Right renal cortex interstitium (tissue), 3 donors: ENCODE results near the gene TNNI2. TPM values are rescaled to one million over a fixed set of nuclear protein-coding genes. Genes with fewer than 3 reads are reported as not detected.
A peak's percentile ranks its signal among the peaks of the same experiment; 100 is the strongest.

ENCODE experiments used
- DNase-seq, 3 donors: peaks; one replicate each; pipeline ENCODE4 v3.0.0-alpha.2; 2013; ENCODE audit warnings: low read depth in 3 of 3, low spot score in 2 of 3
- polyA plus RNA-seq, 3 donors: library from polyadenylated mRNA; unstranded; fragments of 120-200 nt; gene quantifications; one replicate each; pipeline ENCODE4 v1.2.1, GENCODE V29; 2013; ENCODE audit not compliant: insufficient read length in 3 of 3

Gene TNNI2
- polyA plus RNA-seq, 3 donors: 0.29 to 0.42 (median 0.40) TPM

DNA sequence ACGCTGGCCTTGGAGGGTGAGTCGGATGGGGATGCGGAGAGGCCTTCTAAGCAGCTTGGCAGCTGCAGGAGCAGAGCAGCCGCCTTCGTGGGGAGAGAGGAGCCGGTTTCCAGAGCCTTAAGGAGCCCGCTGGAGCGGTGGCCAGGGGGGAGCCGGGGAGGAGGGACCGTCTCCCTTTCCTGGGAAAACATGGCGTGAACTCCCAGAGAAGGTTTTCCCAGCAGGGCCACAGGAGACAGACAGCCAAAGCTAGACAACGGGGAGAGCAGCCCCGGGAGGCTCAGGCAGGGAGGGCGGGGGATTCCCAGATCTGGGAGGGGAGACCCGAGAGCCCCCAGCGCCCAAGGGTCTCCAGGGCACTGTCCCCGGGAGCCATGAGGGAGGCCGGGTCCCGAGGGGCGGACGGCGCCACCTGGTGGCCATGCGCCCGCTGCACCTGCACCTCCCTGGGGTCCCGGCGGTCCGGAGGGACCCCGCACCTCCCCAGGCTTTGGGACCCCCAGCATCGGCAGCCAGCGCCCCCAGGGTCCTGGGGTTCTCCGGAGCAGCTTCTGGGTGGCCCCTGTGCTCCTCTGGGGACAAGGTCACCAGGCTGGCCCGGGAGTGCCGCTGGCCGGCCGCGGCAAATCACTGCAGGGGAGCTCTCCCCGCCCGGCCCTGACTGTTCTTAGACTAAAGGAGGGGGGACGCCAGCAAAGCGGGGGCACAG, 6.4 kb upstream of the TNNI2 start:
- DNase-seq: no peak

- no peak for DNase-seq
Measured at GRCh38 chr11:1832920-1833295, 5.9 kb upstream of the TNNI2 start.

DNA sequence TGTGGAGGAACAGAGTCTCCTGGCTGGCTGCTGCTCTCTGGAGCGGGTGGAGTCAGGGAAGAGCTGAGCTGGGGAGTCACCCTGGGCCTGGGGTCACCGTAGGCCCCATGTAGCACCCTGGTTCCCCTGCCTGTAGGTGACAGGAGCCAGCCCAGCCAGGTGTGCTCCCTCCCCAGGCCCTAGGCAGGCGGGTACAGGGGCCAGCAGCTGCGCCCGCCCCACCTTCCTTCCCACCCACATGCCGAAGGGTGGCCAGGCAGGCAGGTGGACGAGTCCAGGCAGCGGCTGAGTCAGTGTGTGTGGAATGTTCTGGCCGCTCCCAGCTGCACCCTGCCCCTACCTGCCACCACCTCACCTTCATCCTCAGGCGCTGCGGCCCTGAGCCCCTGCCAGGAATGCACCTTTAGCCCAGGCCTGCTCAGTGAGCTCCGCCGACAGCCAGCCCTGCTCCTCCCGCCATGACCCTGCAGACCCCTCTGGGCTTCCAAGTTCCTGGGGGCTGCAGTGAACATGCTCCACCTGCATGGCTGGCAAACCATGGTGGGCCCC, 4.6 kb upstream of the TNNI2 start:
- DNase-seq: no peak

- DNase-seq: no peak
Measured at GRCh38 chr11:1834779-1835670, 3.8 kb upstream of the TNNI2 start, which contains the start of gene SYT8. SYT8 (plus strand) TSS chr11:1834990; CDS start chr11:1835106, 116 bp downstream.

DNA sequence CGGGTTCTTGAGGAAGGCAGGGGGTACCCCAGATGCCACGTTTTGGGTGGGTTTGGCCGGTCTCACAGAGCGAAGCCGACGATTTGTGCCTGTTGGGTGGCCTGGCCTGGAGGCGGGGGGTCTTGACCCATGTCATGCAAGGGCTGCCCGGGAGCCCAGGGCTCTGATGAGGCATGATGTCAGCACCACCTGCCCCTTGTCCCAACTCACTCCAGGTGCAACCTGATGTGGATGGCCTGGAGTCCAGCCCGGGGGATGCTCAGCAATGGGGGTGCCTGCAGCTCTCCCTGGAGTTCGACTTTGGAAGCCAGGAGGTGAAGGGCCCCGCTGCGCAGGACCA, 3.1 kb upstream of the TNNI2 start:
- DNase-seq: no peak

GRCh38 chr11:1836011-1836945, 2.5 kb upstream of the TNNI2 start:
- no peak for DNase-seq

- DNase-seq: peak in 2 of 3 donors; percentile 44 to 53
Measured at GRCh38 chr11:1837171-1838076, 1.4 kb upstream of the TNNI2 start.

DNA sequence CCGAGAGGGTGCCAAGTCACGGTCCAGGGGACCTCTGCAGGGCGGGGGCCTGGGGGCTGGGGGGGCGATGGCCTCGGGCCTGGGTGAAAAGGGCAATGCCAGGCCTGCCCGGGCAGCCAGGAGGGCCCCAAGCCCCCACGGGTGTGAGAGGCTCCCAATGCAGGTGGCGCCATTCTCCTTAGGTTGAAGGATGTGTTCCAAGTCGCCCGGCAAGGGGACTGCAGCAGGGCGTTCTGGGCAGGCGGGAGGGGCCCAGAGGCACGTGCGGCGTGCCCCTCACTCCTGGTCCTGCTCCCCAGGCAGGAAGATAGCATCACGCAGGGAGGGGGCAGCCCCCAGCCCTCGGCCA, 730 bp upstream of the TNNI2 start:
- no peak for DNase-seq

- no peak for DNase-seq
Measured at GRCh38 chr11:1839204-1839923, 583 bp downstream of the TNNI2 start.

GRCh38 chr11:1839924-1840779, 1.4 kb downstream of the TNNI2 start:
- no peak for DNase-seq

DNA sequence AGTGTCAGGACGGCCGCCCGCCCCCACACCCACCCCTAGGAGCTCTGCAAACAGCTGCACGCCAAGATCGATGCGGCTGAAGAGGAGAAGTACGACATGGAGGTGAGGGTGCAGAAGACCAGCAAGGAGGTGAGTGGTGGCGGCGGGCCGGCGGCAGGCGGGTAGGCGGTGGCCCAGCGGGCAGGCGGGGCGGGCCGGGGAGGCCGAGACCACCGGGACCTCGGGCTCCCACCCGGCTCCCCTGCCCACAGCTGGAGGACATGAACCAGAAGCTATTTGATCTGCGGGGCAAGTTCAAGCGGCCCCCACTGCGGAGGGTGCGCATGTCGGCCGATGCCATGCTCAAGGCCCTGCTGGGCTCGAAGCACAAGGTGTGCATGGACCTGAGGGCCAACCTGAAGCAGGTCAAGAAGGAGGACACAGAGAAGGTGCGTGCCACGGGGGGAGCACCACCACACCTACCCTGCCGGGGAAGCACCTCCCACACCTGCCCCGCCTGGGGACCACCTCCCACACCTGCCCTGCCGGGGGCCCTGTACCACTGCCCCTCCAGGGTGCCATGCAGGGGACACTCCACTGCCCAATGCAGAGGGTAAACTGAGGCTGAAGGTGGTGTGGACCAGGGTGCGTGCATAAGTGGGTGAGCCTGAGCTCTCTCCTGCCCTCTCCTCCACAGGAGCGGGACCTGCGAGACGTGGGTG, 2.1 kb downstream of the TNNI2 start:
- DNase-seq: no peak

DNA sequence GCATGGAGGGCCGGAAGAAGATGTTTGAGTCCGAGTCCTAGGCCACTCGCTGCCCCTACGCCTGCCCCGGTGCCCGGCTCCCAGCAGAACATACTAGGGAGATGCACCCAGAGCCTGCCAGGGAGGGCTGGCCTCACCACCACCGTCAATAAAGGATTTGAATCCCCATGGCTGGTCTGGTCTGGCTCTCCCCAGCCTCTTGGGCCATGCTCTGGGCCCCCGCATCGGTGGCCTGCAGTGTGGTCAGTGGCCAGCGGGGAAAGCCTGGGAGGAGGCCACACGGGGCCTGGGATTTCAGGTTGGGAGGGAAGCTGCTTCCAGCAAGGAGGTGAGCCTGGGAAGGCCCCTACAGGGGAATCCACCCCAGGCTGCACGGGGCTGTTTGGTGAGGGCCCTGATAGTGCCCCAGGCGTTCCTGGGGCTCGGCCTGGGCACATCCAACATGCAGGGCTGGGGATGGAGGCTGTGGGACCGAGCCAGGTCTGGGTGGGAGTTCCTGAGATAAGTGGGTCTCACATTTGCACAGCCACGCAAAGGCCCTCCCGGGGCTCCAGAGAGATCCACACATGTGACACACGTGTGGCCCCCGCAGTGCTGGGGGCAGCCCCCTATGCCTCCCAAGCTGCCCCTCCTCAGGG, 2.8 kb downstream of the TNNI2 start:
- DNase-seq: no peak

GRCh38 chr11:1842149-1843097, 3.6 kb downstream of the TNNI2 start:
- no peak for DNase-seq

DNA sequence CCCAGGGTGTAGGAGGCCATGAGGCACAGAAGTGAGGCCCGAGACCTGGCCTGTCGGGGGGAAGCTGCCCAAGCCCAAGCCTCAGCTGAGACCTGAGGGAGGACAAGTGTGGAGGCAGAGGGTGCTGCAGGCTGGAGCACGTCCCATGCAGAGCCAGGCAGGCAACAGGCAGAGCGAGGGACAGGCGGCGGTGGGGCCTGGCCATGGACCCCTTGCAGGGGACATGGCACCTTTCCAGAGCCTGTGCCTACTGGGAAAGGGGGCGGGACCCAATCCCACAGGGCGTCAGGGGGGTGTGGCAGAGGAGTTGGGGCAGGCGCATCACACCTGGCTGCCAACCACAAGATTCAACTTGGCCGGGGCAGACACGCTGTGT, 4.3 kb downstream of the TNNI2 start:
- no peak for DNase-seq

- DNase-seq: no peak
Measured at GRCh38 chr11:1843796-1844195, 5.0 kb downstream of the TNNI2 start.
